HepG2 (cell line): Measurements from ENCODE around the gene MARCHF5. TPM values are rescaled to one million over a fixed set of nuclear protein-coding genes. Genes with fewer than 3 reads are reported as not detected.
A peak's percentile ranks its signal among the peaks of the same experiment; 100 is the strongest.

Experiments
- ATAC-seq: fragments of 200-7000 bp; cut with Tn5 transposase; 3 replicates; pipeline ENCODE4 v1.9.1; 2020; ENCODE audit warnings: mild to moderate bottlenecking, moderate library complexity
- BruUV-seq: library from RNA; stranded (reverse); fragments of 400-500 nt; replicated peaks from 2 replicates; lab custom pipeline; 2021; lab: Mats Ljungman, UMichigan
- CTCF ChIA-PET: fragments of 300-600 bp; formaldehyde crosslinking; extraction: SDS; loops from one replicate; lab custom pipeline; 2021; ENCODE audit warnings: low total read pairs, inconsistent platforms, low intra/inter-chr PET ratio; lab: Yijun Ruan, JAX
- POLR2A ChIA-PET: fragments of 350-600 bp; sonication (Branson Sonifier 250); formaldehyde crosslinking; loops from one replicate; lab custom pipeline; 2020; ENCODE audit warnings: antibody characterized with exemption, inconsistent platforms; lab: Yijun Ruan, JAX
- DNase-seq: peaks from one replicate; pipeline ENCODE4 v3.0.0-alpha.2; 2015; ENCODE audit warnings: low spot score
- FAIRE-seq: peaks from 3 replicates; lab custom pipeline; 2011; peaks lifted over from hg19 to GRCh38; lab: Jason Lieb, UNC
- H2AFZ ChIP-seq: one replicate; pipeline ENCODE4 v1.6.1; 2011; ENCODE audit warnings: low read length, inconsistent platforms
- H3K27ac ChIP-seq: fragments of 300-600 bp; 3 replicates; pipeline ENCODE4 v1.8.0; 2011; ENCODE audit warnings: mixed run types, mild to moderate bottlenecking, mixed read lengths, low read length, inconsistent platforms; ENCODE audit not compliant: insufficient read depth; ENCODE audit errors: extremely low read length
- H3K27me3 ChIP-seq, 2 experiments: fragments of 200-600 bp in 1 of 2; 2 replicates in 1 of 2; 3 replicates in 1 of 2; pipeline versions ENCODE4 v1.6.0 to v1.8.0; 2011; ENCODE audit warnings: low read length in 2 of 2, mild to moderate bottlenecking in 2 of 2, moderate library complexity in 2 of 2, inconsistent platforms in 1 of 2; ENCODE audit not compliant: insufficient read depth in 2 of 2, control insufficient read depth in 1 of 2
- H3K36me3 ChIP-seq, 2 experiments: fragments of 200-600 bp in 1 of 2; replicated peaks in 1 of 2; 2 replicates in 1 of 2; 3 replicates in 1 of 2; pipeline versions ENCODE4 v1.5.1 to v1.8.0; 2011; ENCODE audit warnings: low read length in 2 of 2, inconsistent platforms in 1 of 2; ENCODE audit not compliant: insufficient read depth in 2 of 2, control insufficient read depth in 1 of 2
- H3K4me1 ChIP-seq: 2 replicates; pipeline ENCODE4 v1.5.1; 2012; ENCODE audit warnings: low read length, inconsistent platforms; ENCODE audit not compliant: insufficient read depth
- H3K4me2 ChIP-seq: 2 replicates; pipeline ENCODE4 v1.6.0; 2011; ENCODE audit warnings: low read depth, low read length, inconsistent platforms
- H3K4me3 ChIP-seq, 3 experiments: fragments of 200-600 bp in 1 of 3; sonication (generic), shearing (Covaris generic) in 1 of 3; replicated peaks in 1 of 3; 2 replicates each; pipeline ENCODE4 v1.5.1; 2011 to 2016; ENCODE audit warnings: low read length in 3 of 3, inconsistent platforms in 2 of 3, low read depth in 2 of 3, mild to moderate bottlenecking in 2 of 3, control low read depth in 1 of 3, mixed read lengths in 1 of 3; ENCODE audit not compliant: insufficient read depth in 1 of 3
- H3K79me2 ChIP-seq: one replicate; pipeline ENCODE4 v1.6.1; 2011; ENCODE audit warnings: low read length, inconsistent platforms; ENCODE audit not compliant: insufficient read depth
- H3K9ac ChIP-seq: 2 replicates; pipeline ENCODE4 v1.6.0; 2011; ENCODE audit warnings: mild to moderate bottlenecking, low read depth, low read length, inconsistent platforms; ENCODE audit not compliant: insufficient read depth
- H3K9me3 ChIP-seq: 2 replicates; pipeline ENCODE4 v1.5.1; 2012; ENCODE audit warnings: mild to moderate bottlenecking, low read length
- H4K20me1 ChIP-seq: 2 replicates; pipeline ENCODE4 v1.6.0; 2011; ENCODE audit warnings: inconsistent platforms, mild to moderate bottlenecking, low read length, moderate library complexity; ENCODE audit not compliant: insufficient read depth
- FIP1L1 ChIP-seq: fragments of 200-400 bp; formaldehyde crosslinking; IDR thresholded peaks from 2 replicates; pipeline ENCODE4 v1.6.1; 2018; ENCODE audit warnings: low read depth, mild to moderate bottlenecking, low read length, moderate library complexity, borderline replicate concordance; ENCODE audit not compliant: insufficient read depth
- GPBP1L1 ChIP-seq: sonication (generic); formaldehyde crosslinking; IDR thresholded peaks from 2 replicates; pipeline ENCODE4 v1.5.0; 2020; ENCODE audit warnings: mild to moderate bottlenecking, missing genetic modification reagents
- JARID2 ChIP-seq: sonication (generic); formaldehyde crosslinking; IDR thresholded peaks from 2 replicates; pipeline ENCODE4 v1.8.1; 2023; ENCODE audit warnings: missing genetic modification reagents, inconsistent platforms; ENCODE audit not compliant: insufficient replicate concordance
- KMT2A ChIP-seq: sonication (generic); formaldehyde crosslinking; IDR thresholded peaks from 2 replicates; pipeline ENCODE4 v1.4.0; 2020; ENCODE audit warnings: missing genetic modification reagents
- MAF1 ChIP-seq: sonication (generic); formaldehyde crosslinking; IDR thresholded peaks from 2 replicates; pipeline ENCODE4 v1.5.0; 2020; ENCODE audit warnings: missing genetic modification reagents, borderline replicate concordance
- MATR3 ChIP-seq: sonication (generic); formaldehyde crosslinking; IDR thresholded peaks from 2 replicates; pipeline ENCODE4 v1.4.0; 2020; ENCODE audit warnings: missing genetic modification reagents
- NFATC3 ChIP-seq: sonication (generic); formaldehyde crosslinking; IDR thresholded peaks from 2 replicates; pipeline ENCODE4 v1.5.1; 2020; ENCODE audit warnings: mild to moderate bottlenecking, missing genetic modification reagents
- RAD21 ChIP-seq: fragments of 450-650 bp; formaldehyde crosslinking; IDR thresholded peaks from 2 replicates; pipeline ENCODE4 v1.5.0; 2020; ENCODE audit warnings: mild to moderate bottlenecking
- SMYD3 ChIP-seq: sonication (generic); formaldehyde crosslinking; IDR thresholded peaks from 2 replicates; pipeline ENCODE4 v1.8.1; 2023; ENCODE audit warnings: mild to moderate bottlenecking, missing genetic modification reagents
- SRF ChIP-seq: IDR thresholded peaks from 2 replicates; pipeline ENCODE4 v1.6.1; 2011; ENCODE audit warnings: mild to moderate bottlenecking, low read depth, low read length, moderate library complexity
- TMF1 ChIP-seq: sonication (generic); formaldehyde crosslinking; IDR thresholded peaks from 2 replicates; pipeline ENCODE4 v1.8.1; 2022; ENCODE audit warnings: low read depth, missing genetic modification reagents
- ZFP36L2 ChIP-seq: sonication (generic); formaldehyde crosslinking; IDR thresholded peaks from 2 replicates; pipeline ENCODE4 v1.4.0; 2020; ENCODE audit warnings: missing genetic modification reagents
- ZNF414 ChIP-seq: sonication (generic); formaldehyde crosslinking; IDR thresholded peaks from 2 replicates; pipeline ENCODE4 v1.5.0; 2020; ENCODE audit warnings: missing genetic modification reagents
- ZNF432 ChIP-seq: sonication (generic); formaldehyde crosslinking; IDR thresholded peaks from 2 replicates; pipeline ENCODE4 v1.5.0; 2020; ENCODE audit warnings: missing genetic modification reagents, mild to moderate bottlenecking, borderline replicate concordance
- ZNF678 ChIP-seq: sonication (generic); formaldehyde crosslinking; IDR thresholded peaks from 2 replicates; pipeline ENCODE4 v1.4.0; 2020; ENCODE audit warnings: mild to moderate bottlenecking, missing genetic modification reagents
- WGBS: methylation state at CpG from one replicate; pipeline ENCODE4 v1.1.6; 2017; ENCODE audit warnings: low lambda C conversion rate; 5-methylcytosine and 5-hydroxymethylcytosine counted together
- in situ Hi-C: cut with HindIII; loops from 2 replicates; pipeline ENCODE4 v1.10.0; 2017; ENCODE audit warnings: low pct_unique_long_range_greater_than_20kb; ENCODE audit not compliant: extremely low pct_ligation_motif_present
- intact Hi-C: fragments of 100-400 bp; cut with micrococcal nuclease; formaldehyde crosslinking; loops from one replicate; pipeline ENCODE4 v1.10.0; 2022; ENCODE audit not compliant: unreplicated experiment
- polyA plus RNA-seq, 8 experiments: library from polyadenylated mRNA; depleted of rRNA in 3 of 8; stranded (reverse) in 7 of 8; unstranded in 1 of 8; fragments of >200 nt; fragmentation: Illumina TruSeq in 4 of 8; extraction: Trizol in 4 of 8; gene quantifications; 2 replicates each; pipeline versions ENCODE4 v1.2.1 to v1.2.3, GENCODE V29; 2011 to 2016; ENCODE audit warnings: low read depth in 4 of 8, missing spikeins in 1 of 8, mixed read lengths in 1 of 8; ENCODE audit not compliant: insufficient read depth in 1 of 8
- total RNA-seq, 5 experiments: library from RNA; depleted of rRNA; stranded (reverse); fragments of >200 nt; fragmentation: Illumina TruSeq; extraction: Trizol; gene quantifications; 2 replicates each; pipeline ENCODE4 v1.2.3, GENCODE V29; 2016; ENCODE audit warnings: low read depth in 1 of 5
- TF ChIP-seq, protein P1 (sequence below): sonication (generic); formaldehyde crosslinking; IDR thresholded peaks from 2 replicates; pipeline ENCODE4 v1.9.0; 2021; ENCODE audit warnings: missing genetic modification reagents, borderline replicate concordance

MARCHF5 gene
- total and polyA plus RNA-seq, 2 of the 13 experiments (the other 11 are each of a cell fraction or from before 2014, with no cell fraction given), result 19.4 to 21.0 TPM

- no peak for DNase-seq
- H3K4me1 ChIP-seq, result no peaks in the 10 kb centered on the region
- no peaks in the 10 kb centered on the region; the same call in 1 of the 2 replicates for H3K9me3 ChIP-seq
- ChIA-PET CTCF (no interaction called here), POLR2A (no interaction called here)
- H3K4me2 ChIP-seq, result no peak overlapping the region
- no peaks in the 10 kb centered on the region for H3K36me3 ChIP-seq
- no peaks in the 10 kb centered on the region for H3K27me3 ChIP-seq
- H3K4me3 ChIP-seq, result no peak overlapping the region
- no peaks in the 10 kb centered on the region for H4K20me1 ChIP-seq
- 81% methylated on average over 7 of the region's 7 CpGs for WGBS
- no peaks in the 10 kb centered on the region for H3K79me2 ChIP-seq
- ATAC-seq, result peak; percentile 55
- BruUV-seq, result no TSS peak
- no peak overlapping the region for H3K9ac ChIP-seq
- in situ Hi-C loops, result no loop called here
- intact Hi-C loops, result no loop called here
- no peak overlapping the region for H2AFZ ChIP-seq
- TF ChIP-seq MATR3 (CRISPR knock-in tag) (no peak), SMYD3 (CRISPR knock-in tag) (no peak), ZNF414 (CRISPR knock-in tag) (no peak), ZNF432 (CRISPR knock-in tag) (no peak), TMF1 (CRISPR knock-in tag) (no peak), NFATC3 (CRISPR knock-in tag) (no peak)
- TF ChIP-seq, all 625 proteins: peak for 0
- FAIRE-seq, result no peak
- H3K27ac ChIP-seq, result no peak overlapping the region
Observed at GRCh38 chr10:92356041-92356440, 65.1 kb downstream of the MARCHF5 start.

- no peak overlapping the region for H2AFZ ChIP-seq
- ATAC-seq, result no peak
- no peak overlapping the region for H3K9ac ChIP-seq
- no peak overlapping the region for H3K27ac ChIP-seq
- in situ Hi-C loops, result no loop called here
- H3K4me2 ChIP-seq, result no peak overlapping the region
- intact Hi-C loops, result no loop called here
- POLR2A ChIA-PET, result no interaction called here
- DNase-seq, result no peak
- H3K27me3 ChIP-seq, result no peaks in the 10 kb centered on the region
- no TSS peak for BruUV-seq
- H3K36me3 ChIP-seq, result no peaks in the 10 kb centered on the region
- no peak overlapping the region for H3K4me3 ChIP-seq
- no peaks in the 10 kb centered on the region for H3K79me2 ChIP-seq
- H3K4me1 ChIP-seq, result no peaks in the 10 kb centered on the region
- no peak for FAIRE-seq
- CTCF ChIA-PET, result no interaction called here
- H3K9me3 ChIP-seq, result no peaks in the 10 kb centered on the region; the same call in 1 of the 2 replicates
- 64% methylated on average over 4 of the region's 4 CpGs for WGBS
- no peaks in the 10 kb centered on the region for H4K20me1 ChIP-seq
- TF ChIP-seq KMT2A (CRISPR knock-in tag) (no peak), ZFP36L2 (CRISPR knock-in tag) (no peak), RAD21 (no peak), SRF (no peak), JARID2 (CRISPR knock-in tag) (no peak), FIP1L1 (no peak), GPBP1L1 (no peak), MAF1 (CRISPR knock-in tag) (no peak), ZNF678 (CRISPR knock-in tag) (no peak)
- TF ChIP-seq, protein P1, sequence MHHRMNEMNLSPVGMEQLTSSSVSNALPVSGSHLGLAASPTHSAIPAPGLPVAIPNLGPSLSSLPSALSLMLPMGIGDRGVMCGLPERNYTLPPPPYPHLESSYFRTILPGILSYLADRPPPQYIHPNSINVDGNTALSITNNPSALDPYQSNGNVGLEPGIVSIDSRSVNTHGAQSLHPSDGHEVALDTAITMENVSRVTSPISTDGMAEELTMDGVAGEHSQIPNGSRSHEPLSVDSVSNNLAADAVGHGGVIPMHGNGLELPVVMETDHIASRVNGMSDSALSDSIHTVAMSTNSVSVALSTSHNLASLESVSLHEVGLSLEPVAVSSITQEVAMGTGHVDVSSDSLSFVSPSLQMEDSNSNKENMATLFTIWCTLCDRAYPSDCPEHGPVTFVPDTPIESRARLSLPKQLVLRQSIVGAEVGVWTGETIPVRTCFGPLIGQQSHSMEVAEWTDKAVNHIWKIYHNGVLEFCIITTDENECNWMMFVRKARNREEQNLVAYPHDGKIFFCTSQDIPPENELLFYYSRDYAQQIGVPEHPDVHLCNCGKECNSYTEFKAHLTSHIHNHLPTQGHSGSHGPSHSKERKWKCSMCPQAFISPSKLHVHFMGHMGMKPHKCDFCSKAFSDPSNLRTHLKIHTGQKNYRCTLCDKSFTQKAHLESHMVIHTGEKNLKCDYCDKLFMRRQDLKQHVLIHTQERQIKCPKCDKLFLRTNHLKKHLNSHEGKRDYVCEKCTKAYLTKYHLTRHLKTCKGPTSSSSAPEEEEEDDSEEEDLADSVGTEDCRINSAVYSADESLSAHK (CRISPR knock-in tag), result no peak
Observed at GRCh38 chr10:92363498-92363897, 72.5 kb downstream of the MARCHF5 start.
